Measurements from ENCODE around the gene NKAIN4. TPM values are rescaled to one million over a fixed set of nuclear protein-coding genes. Genes with fewer than 3 reads are reported as not detected.

NKAIN4 gene
- total and polyA plus RNA-seq, 12 donors = 0.04 TPM; not detected in 11

DNA sequence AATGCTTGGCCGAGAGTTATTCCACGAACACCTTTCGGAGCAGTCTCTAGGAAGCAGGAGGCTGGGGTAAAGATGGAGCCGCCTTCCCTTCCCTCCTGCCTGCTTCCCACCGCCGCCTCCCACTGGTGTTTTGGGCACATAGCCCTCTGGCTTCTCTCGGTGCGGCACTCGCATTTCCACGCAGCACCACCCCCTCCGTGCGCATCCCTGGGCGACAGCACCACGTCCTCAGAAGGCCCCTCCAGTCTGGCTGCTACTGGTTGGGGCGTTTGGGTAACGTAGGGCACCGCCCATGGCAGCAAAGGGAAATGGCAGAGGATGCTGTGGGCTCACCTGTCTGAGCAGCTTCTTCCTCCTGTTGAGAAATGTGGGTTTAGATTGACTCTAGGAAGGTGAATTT lies 41.2 kb upstream of the NKAIN4 start:
- Histone ChIP-seq H3K4me1 (peaks cover 0 to 10% (median 0%) of the 10 kb centered on the region in 9 donors), H3K9me3 (peaks cover 0 to 2% (median 0%) of the 10 kb centered on the region in 11 donors), H3K27ac (no peak overlapping the region), H3K27me3 (peaks cover 8 to 77% (median 62%) of the 10 kb centered on the region in 7 donors), H3K36me3 (no peaks in the 10 kb centered on the region), H3K4me3 (no peak overlapping the region)
- DNase-seq = peak in 1 of 2 donors; percentile 8
- WGBS, 2 donors = 29 to 30% methylated on average over 17 of the region's 17 CpGs
- intact Hi-C loops (cut with DNase I) = no loop called here
- no peak for ATAC-seq
- TF ChIP-seq, protein P1, sequence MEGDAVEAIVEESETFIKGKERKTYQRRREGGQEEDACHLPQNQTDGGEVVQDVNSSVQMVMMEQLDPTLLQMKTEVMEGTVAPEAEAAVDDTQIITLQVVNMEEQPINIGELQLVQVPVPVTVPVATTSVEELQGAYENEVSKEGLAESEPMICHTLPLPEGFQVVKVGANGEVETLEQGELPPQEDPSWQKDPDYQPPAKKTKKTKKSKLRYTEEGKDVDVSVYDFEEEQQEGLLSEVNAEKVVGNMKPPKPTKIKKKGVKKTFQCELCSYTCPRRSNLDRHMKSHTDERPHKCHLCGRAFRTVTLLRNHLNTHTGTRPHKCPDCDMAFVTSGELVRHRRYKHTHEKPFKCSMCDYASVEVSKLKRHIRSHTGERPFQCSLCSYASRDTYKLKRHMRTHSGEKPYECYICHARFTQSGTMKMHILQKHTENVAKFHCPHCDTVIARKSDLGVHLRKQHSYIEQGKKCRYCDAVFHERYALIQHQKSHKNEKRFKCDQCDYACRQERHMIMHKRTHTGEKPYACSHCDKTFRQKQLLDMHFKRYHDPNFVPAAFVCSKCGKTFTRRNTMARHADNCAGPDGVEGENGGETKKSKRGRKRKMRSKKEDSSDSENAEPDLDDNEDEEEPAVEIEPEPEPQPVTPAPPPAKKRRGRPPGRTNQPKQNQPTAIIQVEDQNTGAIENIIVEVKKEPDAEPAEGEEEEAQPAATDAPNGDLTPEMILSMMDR (IDR thresholded peaks at IDR 0.05) = no peak

DNA sequence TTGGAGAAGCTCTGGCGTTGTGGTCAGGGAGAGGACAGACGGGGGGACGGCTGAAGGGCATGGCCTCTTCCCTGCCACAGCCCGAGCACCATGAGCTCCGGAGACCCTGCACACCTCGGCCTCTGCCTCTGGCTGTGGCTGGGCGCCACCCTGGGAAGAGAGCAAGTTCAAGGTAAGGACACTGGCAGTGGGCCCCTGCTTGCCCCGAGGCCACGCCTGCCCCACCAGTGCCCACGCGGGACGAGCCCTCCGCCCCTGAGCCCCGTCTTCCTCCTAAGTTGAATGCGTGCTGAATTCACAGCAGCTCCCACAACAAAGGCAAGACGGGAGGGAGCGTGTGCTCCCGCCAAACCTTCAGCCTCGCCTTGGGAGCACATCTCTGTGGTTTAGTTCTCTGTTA lies 40.8 kb upstream of the NKAIN4 start:
- Histone ChIP-seq H3K4me3 (no peak overlapping the region), H3K36me3 (peaks cover 0 to under 1% (median 0%) of the 10 kb centered on the region in 9 donors), H3K4me1 (peaks cover 0 to 10% (median 0%) of the 10 kb centered on the region in 9 donors), H3K27me3 (peaks cover 8 to 75% (median 59%) of the 10 kb centered on the region in 7 donors), H3K9me3 (no peaks in the 10 kb centered on the region), H3K27ac (no peak overlapping the region)
- DNase-seq (no peak), ATAC-seq (no peak)
- intact Hi-C loops (cut with DNase I) = no loop called here
- TF ChIP-seq, protein P1 (IDR thresholded peaks at IDR 0.05) = no peak
- WGBS, 2 donors = 39 to 41% methylated on average over 17 to 19 of the region's 19 CpGs

DNA sequence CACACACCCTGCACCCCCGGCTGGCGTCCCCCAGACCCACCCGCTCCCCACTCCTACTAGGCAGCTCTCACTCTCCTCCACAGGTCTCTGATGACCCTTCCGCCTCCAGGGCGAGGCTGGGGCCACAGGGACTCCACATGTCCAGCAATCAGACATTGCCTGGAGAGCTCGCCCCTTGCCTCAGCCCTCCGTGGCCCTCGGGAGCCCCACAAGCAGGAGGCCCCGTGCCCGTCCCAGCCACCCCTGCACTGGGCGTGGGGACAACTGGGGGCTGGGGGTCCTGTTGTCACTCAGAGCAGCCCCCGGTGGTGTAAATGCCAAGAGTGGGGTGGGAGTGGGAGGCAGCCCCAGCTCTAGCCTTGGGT lies 40.3 kb upstream of the NKAIN4 start:
- intact Hi-C loops (cut with DNase I) = no loop called here
- WGBS, 2 donors = 81 to 83% methylated on average over 12 of the region's 12 CpGs
- TF ChIP-seq, protein P1 (IDR thresholded peaks at IDR 0.05) = no peak
- no peak overlapping the region for H3K27ac ChIP-seq
- no peak overlapping the region for H3K4me3 ChIP-seq
- DNase-seq = peak in 1 of 2 donors; percentile 9
- H3K27me3 ChIP-seq = peaks cover 8 to 70% (median 57%) of the 10 kb centered on the region in 7 donors
- H3K9me3 ChIP-seq = no peaks in the 10 kb centered on the region
- ATAC-seq = no peak
- H3K36me3 ChIP-seq = peaks cover 0 to 5% (median 0%) of the 10 kb centered on the region in 9 donors
- H3K4me1 ChIP-seq = peaks cover 0 to 10% (median 0%) of the 10 kb centered on the region in 9 donors

DNA sequence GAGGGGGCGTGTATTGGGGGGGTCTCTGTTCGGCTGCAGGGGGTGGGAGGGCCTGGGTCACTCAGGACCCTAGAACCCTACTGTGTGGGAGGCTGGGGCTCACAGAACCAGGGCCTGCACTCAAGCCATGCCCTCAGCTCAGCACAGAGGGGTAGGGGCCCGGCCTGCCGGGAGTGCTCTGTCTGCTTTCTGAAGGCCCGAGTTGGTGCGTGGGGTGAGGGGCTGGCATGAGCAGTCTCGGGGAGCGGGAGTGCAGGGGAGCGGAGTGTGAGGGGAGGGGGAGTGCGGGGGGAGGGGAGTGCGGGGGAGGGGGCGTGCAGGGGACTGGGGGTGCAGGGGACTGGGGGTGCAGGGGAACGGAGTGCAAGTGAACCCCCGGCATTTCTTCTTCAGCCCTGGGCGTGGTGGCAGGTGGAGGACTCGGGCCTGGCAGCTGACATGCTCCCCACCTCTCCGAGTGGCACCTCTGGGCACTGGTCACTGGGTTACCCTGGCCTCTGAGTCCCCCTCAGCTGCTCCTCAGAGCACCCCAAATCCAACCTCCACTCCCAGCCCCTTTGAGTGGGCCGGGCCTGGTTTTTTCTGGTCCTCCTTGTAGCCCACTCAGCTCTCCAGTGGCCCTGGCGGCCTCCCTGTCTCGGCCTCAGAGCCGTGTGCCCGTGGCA lies 39.7 kb upstream of the NKAIN4 start:
- no peaks in the 10 kb centered on the region for H3K9me3 ChIP-seq
- ATAC-seq = no peak
- 59 to 64% methylated on average over 17 to 20 of the region's 22 CpGs for WGBS, 2 donors
- intact Hi-C loops (cut with DNase I) = no loop called here
- TF ChIP-seq, protein P1 (IDR thresholded peaks at IDR 0.05) = no peak
- peaks cover 0 to 10% (median 0%) of the 10 kb centered on the region in 9 donors for H3K4me1 ChIP-seq
- H3K27me3 ChIP-seq = peaks cover 8 to 65% (median 52%) of the 10 kb centered on the region in 7 donors
- no peak overlapping the region for H3K4me3 ChIP-seq
- DNase-seq = no peak
- H3K27ac ChIP-seq = no peak overlapping the region
- peaks cover 0 to 8% (median 0%) of the 10 kb centered on the region in 9 donors for H3K36me3 ChIP-seq

All from heart right ventricle (tissue), 16 donors.